HepG2 (cell line): Measurements from ENCODE around the gene DQX1. TPM values are rescaled to one million over a fixed set of nuclear protein-coding genes. Genes with fewer than 3 reads are reported as not detected.
A peak's percentile ranks its signal among the peaks of the same experiment; 100 is the strongest.

Source experiments
- AFF4 ChIP-seq: sonication (generic); formaldehyde crosslinking; IDR thresholded peaks from 2 replicates; pipeline ENCODE4 v1.4.0; 2020; ENCODE audit warnings: missing genetic modification reagents
- CEBPZ ChIP-seq: IDR thresholded peaks from 2 replicates; pipeline ENCODE4 v1.6.1; 2012; ENCODE audit warnings: low read length, improper control_type of control experiment
- DDIT3 ChIP-seq: sonication (generic); formaldehyde crosslinking; IDR thresholded peaks from 2 replicates; pipeline ENCODE4 v1.4.0; 2020; ENCODE audit warnings: mild to moderate bottlenecking, missing genetic modification reagents
- E2F2 ChIP-seq: sonication (generic); formaldehyde crosslinking; IDR thresholded peaks from 2 replicates; pipeline ENCODE4 v1.4.0; 2020; ENCODE audit warnings: missing genetic modification reagents, borderline replicate concordance
- GFI1 ChIP-seq: sonication (generic); formaldehyde crosslinking; IDR thresholded peaks from 2 replicates; pipeline ENCODE4 v1.5.0; 2020; ENCODE audit warnings: missing genetic modification reagents, mild to moderate bottlenecking, borderline replicate concordance
- KDM1A ChIP-seq: IDR thresholded peaks from 2 replicates; pipeline ENCODE4 v1.6.1; 2016; ENCODE audit warnings: missing compliant biosample characterization
- PITX1 ChIP-seq: sonication (generic); formaldehyde crosslinking; IDR thresholded peaks from 2 replicates; pipeline ENCODE4 v1.5.1; 2020; ENCODE audit warnings: mild to moderate bottlenecking, missing genetic modification reagents
- SIN3A ChIP-seq: IDR thresholded peaks from 2 replicates; pipeline ENCODE4 v1.6.1; 2011; ENCODE audit warnings: low read depth, mild to moderate bottlenecking, control low read depth, low read length, borderline replicate concordance
- SUZ12 ChIP-seq: fragments of 150-350 bp; IDR thresholded peaks from 2 replicates; pipeline ENCODE4 v1.6.1; 2014; ENCODE audit warnings: low read depth, low read length
- TP53 ChIP-seq: sonication (generic); formaldehyde crosslinking; conservative IDR thresholded peaks from 2 replicates; pipeline ENCODE4 v1.4.0; 2020; ENCODE audit warnings: missing genetic modification reagents
- TRIM22 ChIP-seq: fragments of 450-650 bp; IDR thresholded peaks from 2 replicates; pipeline ENCODE4 v1.6.1; 2017
- WIZ ChIP-seq: sonication (generic); formaldehyde crosslinking; IDR thresholded peaks from 2 replicates; pipeline ENCODE4 v1.5.1; 2020; ENCODE audit warnings: mild to moderate bottlenecking, missing genetic modification reagents
- ZFP36 ChIP-seq: fragments of 150-350 bp; IDR thresholded peaks from 2 replicates; pipeline ENCODE4 v1.6.1; 2018; ENCODE audit warnings: borderline replicate concordance, low read length, low read depth; ENCODE audit not compliant: partially characterized antibody
- ZGPAT ChIP-seq: IDR thresholded peaks from 2 replicates; pipeline ENCODE4 v1.6.1; 2016; ENCODE audit warnings: mild to moderate bottlenecking
- ZNF350 ChIP-seq: sonication (generic); formaldehyde crosslinking; IDR thresholded peaks from 2 replicates; pipeline ENCODE4 v1.4.0; 2020; ENCODE audit warnings: mild to moderate bottlenecking, low read depth, missing genetic modification reagents, borderline replicate concordance
- ZNF737 ChIP-seq: sonication (generic); formaldehyde crosslinking; IDR thresholded peaks from 2 replicates; pipeline ENCODE4 v1.5.0; 2020; ENCODE audit warnings: missing genetic modification reagents, mild to moderate bottlenecking, borderline replicate concordance
- ZSCAN12 ChIP-seq: sonication (generic); formaldehyde crosslinking; IDR thresholded peaks from 2 replicates; pipeline ENCODE4 v1.9.0; 2021; ENCODE audit warnings: mild to moderate bottlenecking, missing genetic modification reagents
- polyA plus RNA-seq, 8 experiments: library from polyadenylated mRNA; depleted of rRNA in 3 of 8; stranded (reverse) in 7 of 8; unstranded in 1 of 8; fragments of >200 nt; fragmentation: Illumina TruSeq in 4 of 8; extraction: Trizol in 4 of 8; gene quantifications; 2 replicates each; pipeline versions ENCODE4 v1.2.1 to v1.2.3, GENCODE V29; 2011 to 2016; ENCODE audit warnings: low read depth in 4 of 8, missing spikeins in 1 of 8, mixed read lengths in 1 of 8; ENCODE audit not compliant: insufficient read depth in 1 of 8
- total RNA-seq, 5 experiments: library from RNA; depleted of rRNA; stranded (reverse); fragments of >200 nt; fragmentation: Illumina TruSeq; extraction: Trizol; gene quantifications; 2 replicates each; pipeline ENCODE4 v1.2.3, GENCODE V29; 2016; ENCODE audit warnings: low read depth in 1 of 5

DQX1 gene
- total and polyA plus RNA-seq, 2 of the 13 experiments (the other 11 are each of a cell fraction or from before 2014, with no cell fraction given), result 27.6 to 89.8 TPM

- TF ChIP-seq AFF4 (CRISPR knock-in tag) (peak; percentile 58; the same call in 1 of the 2 replicates), ZSCAN12 (CRISPR knock-in tag) (no peak), WIZ (CRISPR knock-in tag) (no peak; the same call in 1 of the 2 replicates), SUZ12 (no peak), PITX1 (peak; percentile 97), CEBPZ (no peak), KDM1A (no peak), ZNF350 (CRISPR knock-in tag) (peak; percentile 87), SIN3A (0 out of 2 replicates have a peak, but pooled peaks have one; percentile 15), DDIT3 (no peak), GFI1 (no peak), E2F2 (CRISPR knock-in tag) (peak; percentile 39; the same call in 1 of the 2 replicates), TP53 (CRISPR knock-in tag) (0 out of 2 replicates have a peak, but pooled peaks have one; percentile 19), ZNF737 (CRISPR knock-in tag) (no peak), ZGPAT (peak; percentile 84), ZFP36 (no peak), TRIM22 (no peak)
These were observed 18.7 kb downstream of the DQX1 start, which contains the start of gene PCGF1 (continued) for GRCh38 chr2:74507145-74507925.
